Aorta (tissue), 5 donors: ENCODE data around the gene TMCO1. TPM values are rescaled to one million over a fixed set of nuclear protein-coding genes. Genes with fewer than 3 reads are reported as not detected.
"Not testable (repeated sequence)": the region's sequence is repeated elsewhere in the genome, so short reads cannot be mapped to it uniquely, and the experiment has no call there.

Experiments
- ATAC-seq: fragments of 200-7000 bp; cut with Tn5 transposase; one replicate; pipeline ENCODE4 v1.9.1; 2022; ENCODE audit warnings: moderate library complexity; ENCODE audit not compliant: low FRiP score
- DNase-seq, 2 donors: peaks; one replicate each; pipeline ENCODE4 v3.0.0-alpha.2; 2020
- H3K27ac ChIP-seq, 2 donors: one replicate each; pipeline ENCODE4 v1.5.1; 2013; ENCODE audit warnings: low read length in 2 of 2, mild to moderate bottlenecking in 2 of 2, moderate library complexity in 2 of 2, control low read depth in 1 of 2, inconsistent platforms in 1 of 2, low read depth in 1 of 2
- H3K27me3 ChIP-seq, 2 donors: one replicate each; pipeline ENCODE4 v1.6.1; 2013; ENCODE audit warnings: control low read depth in 1 of 2, low read length in 1 of 2, mild to moderate bottlenecking in 1 of 2, moderate library complexity in 1 of 2; ENCODE audit not compliant: insufficient read depth in 2 of 2, control insufficient read depth in 1 of 2
- H3K36me3 ChIP-seq, 2 donors: one replicate each; pipeline ENCODE4 v1.6.1; 2013; ENCODE audit warnings: control low read depth in 1 of 2, low read length in 1 of 2, mild to moderate bottlenecking in 1 of 2; ENCODE audit not compliant: insufficient read depth in 2 of 2, control insufficient read depth in 1 of 2
- H3K4me1 ChIP-seq, 2 donors: one replicate each; pipeline ENCODE4 v1.6.1; 2013; ENCODE audit warnings: low read length in 2 of 2, control low read depth in 1 of 2, mild to moderate bottlenecking in 1 of 2, moderate library complexity in 1 of 2; ENCODE audit not compliant: insufficient read depth in 2 of 2, control insufficient read depth in 1 of 2
- H3K4me3 ChIP-seq, 2 donors: one replicate each; pipeline ENCODE4 v1.5.1; 2013; ENCODE audit warnings: low read length in 2 of 2, control low read depth in 1 of 2, mild to moderate bottlenecking in 1 of 2
- H3K9me3 ChIP-seq: one replicate; pipeline ENCODE4 v1.6.1; 2013; ENCODE audit warnings: mild to moderate bottlenecking, low read length; ENCODE audit not compliant: control insufficient read depth
- WGBS, 2 donors: extraction: QIAGEN DNeasy Blood & Tissue Kit; methylation state at CpG; one replicate each; pipeline ENCODE4 v1.1.7; 2013; 5-methylcytosine and 5-hydroxymethylcytosine counted together
- intact Hi-C, 2 donors: fragments of 100-400 bp; cut with DNase I; formaldehyde crosslinking; loops; one replicate each; pipeline versions ENCODE4 v1.14.2 to v1.15.0; 2022
- polyA plus RNA-seq, 2 donors: library from polyadenylated mRNA; stranded (reverse); fragments of 200-250 nt; gene quantifications; one replicate each; pipeline ENCODE4 v1.2.3, GENCODE V29; 2013
- total RNA-seq, 2 donors: library from RNA; stranded (reverse); fragmentation: NEBNext Ultra II Directional; extraction: Animal tissue kit (Norgen Biotek cat#: 25700); gene quantifications; one replicate each; pipeline ENCODE4 v1.2.1, GENCODE V29; 2021
- donor health status: healthy with polysubstance abuse.
- donor health status: Bipolar disorder and iron deficiency.
- donor health status: DM: no; HTN: no; CAD: no.
- donor health status: DM: no; HTN: no; CAD: no.
- donor health status: DM: yes; HTN: yes; CAD: no.

The TMCO1 gene
- total and polyA plus RNA-seq, 4 donors = 56.8 to 65.7 (median 60.9) TPM

DNA sequence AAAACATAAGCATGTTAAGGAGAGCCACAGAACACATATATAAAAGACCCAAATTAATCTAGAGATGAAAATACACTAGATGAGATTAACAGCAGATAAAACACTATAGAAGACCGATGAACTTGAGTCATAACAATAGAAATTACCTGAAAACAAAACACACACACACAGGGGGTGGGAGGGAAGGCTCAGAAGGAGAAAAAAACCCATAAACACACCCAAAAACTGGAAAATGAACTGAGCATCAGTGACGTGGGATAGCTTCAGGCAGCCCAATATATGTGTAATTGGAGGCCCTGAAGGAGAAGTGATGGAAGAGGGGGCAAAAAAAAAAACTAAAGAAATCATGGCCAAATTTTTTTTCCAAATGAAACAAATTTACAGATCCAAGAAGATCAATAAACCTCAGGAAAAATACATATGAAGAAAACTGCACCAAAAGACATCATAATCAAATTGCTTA, 81.7 kb downstream of the TMCO1 start:
- DNase-seq (no peak), ATAC-seq (no peak)
- Histone ChIP-seq H3K27ac (no peak overlapping the region), H3K36me3 (peaks cover 2 to 3% of the 10 kb centered on the region in 2 donors), H3K4me3 (no peak overlapping the region), H3K9me3 (no peaks in the 10 kb centered on the region), H3K4me1 (no peaks in the 10 kb centered on the region), H3K27me3 (no peaks in the 10 kb centered on the region)
- intact Hi-C loops = no loop called here
- WGBS, 2 donors = 89 to 93% methylated on average over 2 of the region's 2 CpGs

DNA sequence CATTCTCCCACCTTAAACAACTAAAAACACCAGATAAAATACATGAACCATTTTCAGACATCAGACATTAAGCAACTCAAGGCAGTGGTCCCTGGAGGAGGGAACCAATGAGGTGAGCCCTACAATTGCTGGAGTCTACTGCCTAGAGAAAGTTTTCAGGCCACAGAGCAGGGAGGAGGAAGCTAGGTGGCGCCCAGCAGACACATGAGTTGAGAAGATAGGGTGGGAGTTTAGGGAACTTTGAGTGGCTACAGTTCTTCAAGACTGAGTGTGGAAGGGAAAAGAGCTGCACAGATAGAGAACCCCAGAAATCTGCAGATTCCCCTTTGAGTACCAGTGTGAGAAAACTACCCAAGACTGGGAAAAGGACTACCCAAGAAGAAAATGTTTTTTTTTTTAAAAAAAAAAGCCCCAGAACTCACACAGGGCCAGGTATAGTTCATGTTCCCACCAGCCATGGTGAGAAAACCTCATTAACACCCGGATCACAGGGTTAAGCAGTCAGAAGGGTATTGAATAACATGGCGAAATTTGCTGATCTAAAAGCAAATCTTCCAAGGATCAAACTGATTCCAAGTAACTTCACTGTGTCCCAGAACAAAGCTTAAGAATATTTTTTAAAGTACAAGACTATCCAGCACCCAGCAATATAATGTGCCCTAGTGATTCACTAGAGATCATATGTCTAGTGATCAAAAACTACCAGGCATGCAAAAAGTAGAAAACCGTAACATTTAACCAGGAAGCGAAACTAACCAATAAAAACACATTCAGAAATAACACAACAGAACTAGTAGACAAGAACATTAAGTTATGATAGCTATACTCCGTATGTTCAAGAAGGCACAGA, 82.3 kb downstream of the TMCO1 start:
- intact Hi-C loops = no loop called here
- no peak overlapping the region for H3K4me3 ChIP-seq
- no peaks in the 10 kb centered on the region for H3K9me3 ChIP-seq
- 82 to 89% methylated on average over 6 of the region's 6 CpGs for WGBS, 2 donors
- no peaks in the 10 kb centered on the region for H3K27me3 ChIP-seq
- ATAC-seq (no peak), DNase-seq (no peak)
- H3K36me3 ChIP-seq = peaks cover 2 to 5% of the 10 kb centered on the region in 2 donors
- no peaks in the 10 kb centered on the region for H3K4me1 ChIP-seq
- no peak overlapping the region for H3K27ac ChIP-seq

DNA sequence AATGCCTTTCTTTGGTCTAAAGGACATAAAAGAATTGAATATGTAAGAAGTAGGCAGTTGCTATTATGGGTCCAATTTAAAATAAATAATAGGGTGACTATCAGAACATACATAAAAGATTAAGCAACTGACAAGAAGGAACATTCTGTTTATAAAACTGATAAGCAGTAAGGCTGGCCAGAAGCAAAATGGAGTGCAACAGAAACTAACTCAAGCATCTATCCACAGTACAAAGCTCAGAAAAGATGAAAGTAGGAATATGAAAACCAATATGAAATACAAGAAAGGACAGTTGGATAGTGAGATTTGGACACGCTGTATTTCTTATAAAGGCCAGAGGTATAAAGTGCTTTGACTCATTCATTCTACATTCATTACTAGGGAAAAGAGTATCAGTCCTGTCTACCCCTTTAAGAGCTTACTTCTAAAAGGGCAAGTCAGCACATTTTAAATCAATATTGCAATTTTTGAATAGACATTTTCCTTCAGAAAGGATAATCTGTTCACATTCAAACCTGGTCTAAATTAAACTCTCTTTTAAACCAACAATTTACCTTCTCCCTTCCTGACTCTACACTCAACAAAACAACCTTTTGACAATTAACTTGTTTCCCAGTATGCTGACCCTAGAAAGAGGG, 84.7 kb downstream of the TMCO1 start:
- intact Hi-C loops = no loop called here
- peaks cover 2 to 5% of the 10 kb centered on the region in 2 donors for H3K36me3 ChIP-seq
- DNase-seq = no peak
- 0 to 17% methylated on average over 1 of the region's 1 CpG for WGBS, 2 donors
- H3K9me3 ChIP-seq = no peaks in the 10 kb centered on the region
- H3K27ac ChIP-seq = no peak overlapping the region
- no peak for ATAC-seq
- H3K27me3 ChIP-seq = no peaks in the 10 kb centered on the region
- H3K4me1 ChIP-seq = no peaks in the 10 kb centered on the region
- no peak overlapping the region for H3K4me3 ChIP-seq

DNA sequence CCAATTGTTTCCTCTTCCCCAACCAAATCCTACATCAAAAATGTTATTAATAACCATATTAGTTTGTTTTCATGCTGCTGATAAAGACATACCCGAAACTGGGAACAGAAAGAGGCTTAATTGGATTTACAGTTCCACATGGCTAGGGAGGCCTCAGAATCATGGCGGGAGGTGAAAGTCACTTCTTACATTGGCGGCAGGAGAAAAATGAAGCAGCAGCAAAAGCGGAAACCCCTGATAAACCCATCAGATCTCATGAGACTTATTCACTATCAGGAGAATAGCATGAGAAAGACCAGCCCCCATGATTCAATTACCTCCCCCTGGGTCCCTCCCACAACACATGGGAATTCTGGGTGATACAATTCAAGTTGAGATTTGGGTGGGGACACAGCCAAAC, 87.9 kb downstream of the TMCO1 start:
- H3K27ac ChIP-seq, ATAC-seq, H3K4me1 ChIP-seq, H3K36me3 ChIP-seq, H3K9me3 ChIP-seq, H3K27me3 ChIP-seq, DNase-seq, intact Hi-C loops, H3K4me3 ChIP-seq: not testable (repeated sequence)
- WGBS, 2 donors = 94 to 96% methylated on average over 4 of the region's 4 CpGs

DNA sequence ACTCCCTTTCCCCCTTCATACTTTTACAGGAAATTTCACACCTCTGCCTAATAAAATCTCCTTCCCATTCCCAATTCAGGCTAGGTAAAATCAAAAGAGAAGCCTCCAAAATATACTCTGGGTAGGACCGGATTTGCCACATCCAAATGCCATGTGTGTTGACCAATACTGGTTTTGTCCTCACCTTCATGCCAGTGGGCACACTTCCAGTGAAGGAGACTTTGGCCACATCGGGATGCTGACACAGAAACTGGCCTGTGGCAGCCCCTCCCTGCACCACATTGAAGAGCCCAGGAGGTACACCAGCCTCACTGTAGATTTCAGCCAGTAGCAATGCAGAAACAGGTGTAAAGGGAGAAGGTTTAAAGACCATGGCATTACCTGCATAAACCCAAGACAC, 88.4 kb downstream of the TMCO1 start:
- Histone ChIP-seq H3K4me1 (no peaks in the 10 kb centered on the region), H3K9me3 (no peaks in the 10 kb centered on the region), H3K27me3 (no peaks in the 10 kb centered on the region), H3K27ac (no peak overlapping the region), H3K4me3 (no peak overlapping the region), H3K36me3 (peaks cover 2 to 5% of the 10 kb centered on the region in 2 donors)
- DNase-seq (no peak), ATAC-seq (no peak)
- WGBS, 2 donors = 81 to 86% methylated on average over 2 of the region's 2 CpGs
- intact Hi-C loops = no loop called here

DNA sequence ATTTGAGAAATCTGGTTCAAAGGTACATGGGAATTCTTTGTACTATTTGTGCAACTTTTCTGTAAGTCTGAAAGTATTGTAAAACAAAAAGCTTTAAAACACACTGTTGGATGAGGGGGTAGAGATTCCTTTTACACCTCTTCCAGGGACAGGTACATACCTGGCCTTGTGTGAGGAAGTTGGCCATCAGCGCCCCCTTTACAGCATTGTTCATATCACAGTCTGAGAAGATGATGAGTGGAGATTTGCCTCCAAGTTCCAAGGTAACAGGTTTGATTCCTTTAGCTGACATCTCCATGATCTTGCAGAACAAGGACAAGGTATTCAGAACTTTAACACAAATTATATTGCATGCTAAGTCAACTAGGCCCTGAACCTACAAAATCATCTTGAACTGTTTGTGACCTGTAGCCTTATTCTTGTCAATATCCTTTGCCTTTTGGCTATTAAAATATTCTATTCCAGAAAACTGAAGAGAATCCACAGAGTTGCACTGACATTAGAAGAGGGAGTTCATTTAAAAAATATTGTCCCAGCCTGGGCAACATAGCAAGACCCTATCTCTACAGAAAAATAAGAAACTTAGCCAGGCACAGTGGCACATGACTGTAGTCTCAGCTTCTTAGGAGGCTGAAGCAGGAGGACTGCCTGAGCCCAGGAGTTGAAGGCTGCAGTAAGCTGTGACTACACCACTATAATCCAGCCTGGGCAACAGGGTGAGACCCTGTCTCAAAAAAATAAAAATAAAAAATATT, 89.2 kb downstream of the TMCO1 start:
- Histone ChIP-seq H3K4me1 (no peaks in the 10 kb centered on the region), H3K27ac (no peak overlapping the region), H3K36me3 (peaks cover 2 to 5% of the 10 kb centered on the region in 2 donors), H3K4me3 (no peak overlapping the region), H3K9me3 (no peaks in the 10 kb centered on the region), H3K27me3 (no peaks in the 10 kb centered on the region)
- intact Hi-C loops = no loop called here
- WGBS, 2 donors = 50 to 94% methylated on average over 1 of the region's 1 CpG
- ATAC-seq (no peak), DNase-seq (no peak)

DNA sequence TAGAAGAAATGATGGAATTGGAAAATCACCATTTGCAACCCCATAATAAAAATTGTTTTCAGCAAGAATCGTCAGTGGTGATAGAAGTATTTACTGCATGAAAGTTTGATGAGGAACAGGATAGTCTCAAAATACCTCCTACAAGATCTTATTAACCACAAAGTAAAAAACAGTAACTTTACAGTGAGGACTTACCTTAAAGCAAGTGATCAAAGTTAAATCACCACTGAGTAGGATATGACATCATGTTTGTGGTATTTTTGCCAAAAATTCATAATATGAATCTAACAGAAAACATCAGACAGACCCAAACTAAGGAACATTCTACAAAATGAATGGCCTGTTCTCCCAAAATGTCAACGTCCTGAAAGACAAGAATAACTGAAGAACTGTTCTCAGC, 90.2 kb downstream of the TMCO1 start:
- H3K9me3 ChIP-seq = no peaks in the 10 kb centered on the region
- ATAC-seq = no peak
- H3K27ac ChIP-seq = no peak overlapping the region
- no peaks in the 10 kb centered on the region for H3K27me3 ChIP-seq
- WGBS, 2 donors = 0 to 36% methylated on average over 2 of the region's 2 CpGs
- no peaks in the 10 kb centered on the region for H3K4me1 ChIP-seq
- peaks cover 2 to 5% of the 10 kb centered on the region in 2 donors for H3K36me3 ChIP-seq
- intact Hi-C loops = no loop called here
- DNase-seq = no peak
- H3K4me3 ChIP-seq = no peak overlapping the region
